Stimulated activated CD4-positive, alpha-beta T cell treated with anti-CD3 and anti-CD28 coated beads, Interleukin-4, amount 100 ng/mL, for 24 hours (primary cell): Measurements from ENCODE around the gene BLOC1S4.
"Not testable (repeated sequence)": the region's sequence is repeated elsewhere in the genome, so short reads cannot be mapped to it uniquely, and the experiment has no call there.

Experiments used
- DNase-seq: peaks from one replicate; pipeline ENCODE4 v3.0.0-alpha.2; 2020

BLOC1S4 gene

DNA sequence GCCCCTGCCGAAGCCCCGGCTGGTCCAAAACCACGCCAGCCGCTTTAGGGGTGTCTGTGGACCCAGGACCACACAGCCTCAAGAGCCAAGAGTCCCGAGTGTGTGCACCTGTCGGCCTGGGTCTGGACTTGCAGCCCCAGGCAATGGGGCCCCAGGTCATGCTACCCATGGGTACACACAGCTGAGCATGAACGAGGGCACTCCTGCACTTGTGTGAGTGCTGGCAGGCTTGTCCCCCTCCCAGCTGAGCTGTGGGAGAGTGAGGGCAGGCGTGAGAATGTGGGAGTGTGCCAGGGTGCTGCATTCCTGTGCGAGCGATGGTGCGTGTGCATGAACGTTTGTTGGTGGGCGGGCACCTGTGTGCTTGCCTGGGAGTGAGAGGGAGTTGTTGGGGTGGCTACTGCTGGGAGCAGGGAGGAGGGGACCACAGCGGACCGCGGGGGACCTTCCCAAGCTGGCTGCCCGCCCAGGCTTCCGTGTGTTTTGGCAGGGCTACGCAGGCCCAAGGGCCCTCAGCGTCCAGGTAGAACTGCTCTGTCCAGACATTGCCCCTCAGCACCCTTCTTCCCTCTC, 30.8 kb downstream of the BLOC1S4 start:
- DNase-seq: no peak

GRCh38 chr4:6747294-6748051, 31.5 kb downstream of the BLOC1S4 start:
- DNase-seq: no peak

DNA sequence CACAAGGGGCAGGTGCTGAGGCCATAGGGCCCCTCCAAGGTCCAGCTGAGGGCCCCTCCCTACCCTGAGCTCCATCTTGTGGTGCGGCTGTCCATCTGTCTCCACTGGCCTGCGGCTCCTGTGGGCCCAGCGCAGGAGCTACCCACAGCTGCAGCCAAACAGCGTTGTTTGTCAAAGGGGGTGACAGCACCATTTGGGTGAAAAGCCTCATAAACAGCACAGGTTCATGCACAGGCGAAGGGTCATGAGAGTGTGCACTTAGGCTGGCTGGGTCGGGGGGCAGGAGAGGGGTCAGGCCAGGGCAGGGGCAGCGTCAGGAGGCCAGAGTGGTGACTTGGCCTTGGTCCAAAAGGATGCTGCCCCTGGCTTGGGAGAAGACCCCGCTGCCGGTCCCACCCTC, 32.3 kb downstream of the BLOC1S4 start:
- DNase-seq: no peak

- DNase-seq: no peak
These were observed 33.6 kb downstream of the BLOC1S4 start for GRCh38 chr4:6749340-6750171.

DNA sequence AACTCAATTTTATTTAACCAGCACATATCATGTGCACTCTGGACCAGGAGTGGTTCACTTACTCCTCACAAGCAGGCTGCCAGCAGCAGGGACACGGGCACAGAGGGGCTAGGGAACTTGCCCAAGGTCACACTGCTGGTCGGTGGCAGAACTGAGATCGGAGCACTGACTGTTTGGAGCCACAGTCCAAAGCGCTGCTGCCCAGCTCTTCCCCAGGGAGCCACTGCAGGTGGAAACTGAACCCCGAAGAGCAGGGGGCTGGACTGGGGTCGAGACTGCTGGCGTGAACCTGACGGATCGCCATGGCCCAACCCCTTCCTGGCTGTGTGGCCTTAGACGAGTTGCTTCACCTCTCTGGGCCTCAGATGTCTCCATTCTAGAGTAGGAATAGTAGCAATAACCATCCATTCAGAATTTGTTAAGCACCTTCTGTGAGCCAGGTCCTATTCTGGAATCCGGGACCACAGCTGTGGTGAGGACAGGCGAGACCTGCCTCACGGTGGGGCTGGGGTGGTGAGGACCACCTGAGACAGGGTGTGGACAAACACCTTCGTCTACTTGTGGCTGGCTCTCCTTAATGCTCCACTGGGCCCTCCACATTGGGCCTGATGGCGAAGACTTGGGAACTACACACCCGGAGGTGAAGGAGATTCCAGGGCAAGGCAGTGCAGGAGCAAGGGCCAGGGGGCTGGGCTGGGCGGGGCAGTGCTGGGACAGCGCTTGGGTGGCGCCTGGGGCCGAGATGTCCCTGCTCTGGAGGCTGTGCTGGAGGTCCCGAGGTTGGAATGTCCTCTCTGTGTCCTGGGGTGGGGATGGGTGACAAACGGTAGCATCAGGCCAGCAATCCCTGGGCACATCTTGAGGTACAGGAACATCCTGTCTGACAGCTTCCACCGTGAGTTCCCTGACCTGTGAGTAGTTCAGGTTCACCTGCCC, 34.6 kb downstream of the BLOC1S4 start:
- DNase-seq: no peak

DNA sequence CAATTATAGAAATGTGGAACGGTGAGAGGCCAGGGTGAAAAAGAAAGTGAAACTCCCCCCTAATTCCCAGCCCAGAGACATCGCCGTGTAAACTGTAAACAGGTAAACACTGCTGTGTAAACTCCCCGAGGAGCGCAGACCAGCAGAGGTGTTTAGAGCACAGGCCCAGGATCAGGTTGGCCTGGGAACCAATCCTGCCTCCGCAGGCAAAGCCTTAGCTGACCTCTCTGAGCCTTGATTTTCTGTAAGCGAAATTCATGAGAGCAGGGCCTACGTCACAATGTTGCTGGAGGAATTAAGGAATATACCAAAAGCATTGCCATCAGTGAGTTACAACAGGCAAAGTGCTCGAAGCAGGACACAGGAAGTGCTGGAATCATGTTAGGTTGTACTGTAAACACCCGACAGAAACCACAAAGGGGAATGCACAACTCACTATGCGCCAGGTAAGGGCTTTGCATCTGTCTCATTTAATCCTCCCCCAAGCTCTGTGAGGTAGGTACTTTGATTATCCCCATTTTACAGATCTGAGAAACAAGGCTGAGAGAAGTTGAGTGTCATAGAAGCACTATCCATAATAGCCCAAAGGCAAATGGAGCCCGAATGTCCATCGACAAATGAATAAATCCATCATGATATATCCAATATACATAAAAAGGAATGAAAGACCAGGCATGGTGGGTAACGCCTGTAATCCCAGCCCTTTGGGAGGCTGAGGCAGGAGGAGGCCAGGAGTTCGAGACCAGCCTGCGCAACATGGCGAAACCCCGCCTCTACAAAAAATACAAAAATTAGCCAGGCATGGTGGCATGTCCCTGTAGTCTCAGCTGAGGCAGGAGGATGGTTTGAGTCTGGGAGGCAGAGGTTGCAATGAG, 35.9 kb downstream of the BLOC1S4 start:
- DNase-seq: no peak

- no peak for DNase-seq
These were observed 36.5 kb downstream of the BLOC1S4 start for GRCh38 chr4:6752486-6752829.

DNA sequence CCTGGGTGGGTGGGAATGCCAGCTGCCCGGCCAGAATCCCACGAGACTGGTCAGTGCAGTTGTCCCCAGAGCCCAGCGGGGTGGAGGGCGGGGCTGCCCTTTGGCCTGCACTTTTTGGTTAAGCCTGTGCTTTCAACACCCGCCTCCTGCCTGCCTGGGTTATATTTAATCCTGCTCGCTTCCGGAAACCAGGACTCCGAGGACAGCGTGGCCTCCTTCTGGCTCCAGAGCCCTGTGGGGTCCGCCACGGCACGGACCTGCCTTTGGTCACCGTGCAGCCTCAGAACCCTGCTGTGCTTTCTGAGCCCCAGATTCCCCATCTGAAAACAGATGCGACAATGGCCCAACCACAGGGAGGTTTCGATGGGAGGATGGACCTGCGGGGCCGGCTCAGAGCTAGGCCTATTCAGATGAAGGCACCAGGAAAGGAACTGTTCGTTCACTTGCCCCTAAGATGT, 37.2 kb downstream of the BLOC1S4 start:
- DNase-seq: no peak

- no peak for DNase-seq
These were observed 37.9 kb downstream of the BLOC1S4 start for GRCh38 chr4:6753891-6754290.

GRCh38 chr4:6754481-6755087, 38.6 kb downstream of the BLOC1S4 start:
- no peak for DNase-seq

GRCh38 chr4:6755088-6755753, 39.2 kb downstream of the BLOC1S4 start:
- no peak for DNase-seq

DNA sequence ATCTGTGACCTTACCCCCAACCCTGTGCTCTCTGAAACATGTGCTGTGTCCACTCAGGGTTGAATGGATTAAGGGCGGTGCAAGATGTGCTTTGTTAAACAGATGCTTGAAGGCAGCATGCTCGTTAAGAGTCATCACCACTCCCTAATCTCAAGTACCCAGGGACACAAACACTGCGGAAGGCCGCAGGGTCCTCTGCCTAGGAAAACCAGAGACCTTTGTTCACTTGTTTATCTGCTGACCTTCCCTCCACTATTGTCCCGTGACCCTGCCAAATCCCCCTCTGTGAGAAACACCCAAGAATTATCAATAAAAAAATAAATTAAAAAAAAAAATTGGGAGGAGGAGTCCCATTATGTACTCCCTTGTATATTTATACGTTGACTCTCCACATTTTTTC, 40.4 kb downstream of the BLOC1S4 start:
- not testable (repeated sequence) for DNase-seq

DNA sequence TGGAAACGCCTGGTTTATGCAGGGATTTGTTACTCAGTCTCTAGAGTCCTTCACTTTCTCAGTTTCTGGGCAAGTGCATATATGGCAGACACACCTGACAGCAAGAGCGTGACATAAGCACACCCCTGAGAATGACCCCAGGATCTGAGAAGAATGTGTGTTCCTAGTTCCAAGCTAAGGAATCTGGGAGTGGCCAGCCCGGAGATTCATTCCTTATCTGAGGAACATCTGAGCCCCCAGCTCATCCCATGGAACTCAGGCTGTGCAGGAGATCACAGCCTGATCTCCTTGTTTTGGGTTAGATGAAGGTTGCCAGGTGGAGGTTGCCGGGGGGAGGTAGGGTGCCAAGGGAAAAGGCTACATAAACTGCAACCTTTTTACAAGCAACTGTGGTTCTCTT, 42.8 kb downstream of the BLOC1S4 start:
- DNase-seq: no peak

GRCh38 chr4:6760865-6761264, 44.9 kb downstream of the BLOC1S4 start:
- DNase-seq: no peak

GRCh38 chr4:6761649-6762615, 46.0 kb downstream of the BLOC1S4 start:
- DNase-seq: no peak

DNA sequence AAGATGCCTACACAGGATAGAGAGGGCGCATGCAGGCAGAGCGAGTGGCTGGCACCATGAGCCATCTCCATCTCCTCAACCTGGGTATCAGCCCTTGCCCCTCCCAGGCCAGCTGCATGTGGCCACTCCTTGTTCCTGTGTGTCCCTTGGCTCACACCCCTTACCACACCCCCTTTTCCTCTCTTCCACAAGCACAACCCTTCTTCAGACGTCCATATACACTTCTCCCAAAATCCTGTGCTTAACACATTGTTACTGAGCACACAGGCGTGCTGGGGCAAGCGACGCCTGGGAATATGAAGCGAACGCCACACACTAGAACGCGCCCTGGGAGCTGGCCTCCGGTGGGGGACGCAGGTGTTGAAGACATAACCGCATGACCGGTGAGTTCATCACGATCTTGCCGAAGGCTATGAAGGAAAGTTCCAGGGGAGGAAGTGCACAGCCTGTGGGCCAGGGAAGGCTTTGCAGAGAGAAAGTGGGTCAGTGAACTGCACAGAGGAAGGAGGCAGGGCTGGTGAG, 47.4 kb downstream of the BLOC1S4 start:
- no peak for DNase-seq

DNA sequence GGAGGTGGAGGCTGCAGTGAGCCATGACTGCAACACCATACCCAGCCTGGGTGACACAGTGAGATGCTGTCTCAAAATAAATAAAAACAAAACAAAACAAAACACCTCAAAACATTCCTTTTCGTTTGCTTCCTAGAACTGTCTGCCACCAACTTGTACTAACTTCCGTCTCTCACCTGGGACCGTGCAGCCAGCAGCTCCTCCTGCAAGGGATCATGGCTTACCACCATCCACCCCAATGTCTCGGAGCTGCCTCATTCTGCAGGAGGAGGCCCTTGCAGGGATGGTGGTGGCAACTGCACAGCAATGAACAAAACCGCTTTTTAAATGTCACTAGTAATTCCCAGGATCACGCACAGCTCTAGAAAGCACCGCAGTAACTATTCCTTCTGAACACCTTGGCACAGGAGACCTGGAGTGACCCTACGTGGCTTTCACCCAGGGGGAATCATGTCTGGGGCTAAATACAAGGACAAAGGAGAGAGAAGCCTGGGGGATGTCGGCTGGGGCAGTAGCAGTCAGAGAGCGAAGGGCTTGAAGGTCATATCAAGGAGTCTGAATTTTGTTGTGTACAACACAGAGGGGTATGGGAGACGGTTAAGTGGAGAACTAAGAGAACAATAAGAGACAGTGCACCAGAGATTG, 49.1 kb downstream of the BLOC1S4 start:
- DNase-seq: no peak

DNA sequence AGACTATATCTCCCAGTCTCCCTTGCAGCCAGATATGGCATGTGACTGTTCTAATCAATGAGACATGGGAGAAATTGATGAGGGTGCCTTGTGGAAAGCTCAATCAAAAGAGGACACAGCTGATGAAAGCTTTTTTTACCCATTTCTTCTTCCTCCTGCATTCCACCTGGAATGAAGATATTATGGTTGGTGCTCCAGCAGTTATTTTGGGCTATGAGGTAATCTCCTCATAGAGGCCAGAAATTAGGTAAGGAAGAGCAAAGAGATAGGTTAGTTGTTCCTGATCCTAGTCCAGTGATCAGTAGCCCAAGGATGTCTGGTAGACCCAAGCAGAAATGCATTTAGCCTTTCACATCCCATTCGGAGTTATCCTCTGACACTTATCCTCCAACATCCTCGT, 49.7 kb downstream of the BLOC1S4 start:
- no peak for DNase-seq
